Keratinocyte (primary cell): Measurements from ENCODE around the gene SRSF8. TPM values are rescaled to one million over a fixed set of nuclear protein-coding genes. Genes with fewer than 3 reads are reported as not detected.

Source experiments
- DNase-seq: peaks from one replicate; pipeline ENCODE4 v3.0.0-alpha.2; 2011; ENCODE audit warnings: low read depth, missing footprints, low spot score
- FAIRE-seq: peaks from 2 replicates; lab custom pipeline; 2011; peaks lifted over from hg19 to GRCh38; lab: Jason Lieb, UNC
- H2AFZ ChIP-seq: 2 replicates; pipeline ENCODE4 v1.6.0; 2012; ENCODE audit warnings: low read length, control low read depth, inconsistent platforms; ENCODE audit not compliant: control insufficient read depth
- H3K27ac ChIP-seq: 2 replicates; pipeline ENCODE4 v1.5.1; 2011; ENCODE audit warnings: low read length; ENCODE audit not compliant: control insufficient read depth, insufficient read depth
- H3K27me3 ChIP-seq: 3 replicates; pipeline ENCODE4 v1.6.0; 2011; ENCODE audit warnings: low read length; ENCODE audit not compliant: control insufficient read depth, insufficient read depth; ENCODE audit errors: extremely low read depth
- H3K36me3 ChIP-seq, 2 experiments: 2 replicates in 1 of 2; 3 replicates in 1 of 2; pipeline ENCODE4 v1.5.1; 2011; ENCODE audit warnings: low read length in 2 of 2, mild to moderate bottlenecking in 1 of 2; ENCODE audit not compliant: control insufficient read depth in 2 of 2, insufficient read depth in 2 of 2; ENCODE audit errors: extremely low read depth in 1 of 2
- H3K4me1 ChIP-seq: 3 replicates; pipeline ENCODE4 v1.5.1; 2011; ENCODE audit warnings: low read length; ENCODE audit not compliant: control insufficient read depth, insufficient read depth; ENCODE audit errors: extremely low read depth
- H3K4me2 ChIP-seq: 3 replicates; pipeline ENCODE4 v1.6.0; 2011; ENCODE audit warnings: low read depth, low read length; ENCODE audit not compliant: control insufficient read depth, insufficient read depth; ENCODE audit errors: extremely low read depth
- H3K4me3 ChIP-seq, 3 experiments: fragments of 200-600 bp in 1 of 3; sonication (generic) in 1 of 3; 2 replicates in 2 of 3; 3 replicates in 1 of 3; pipeline ENCODE4 v1.5.1; 2011 to 2016; ENCODE audit warnings: low read length in 3 of 3, mild to moderate bottlenecking in 3 of 3, control low read depth in 2 of 3, inconsistent platforms in 1 of 3, low read depth in 1 of 3, mixed read lengths in 1 of 3, mixed run types in 1 of 3, moderate library complexity in 1 of 3; ENCODE audit not compliant: control insufficient read depth in 2 of 3, insufficient read depth in 2 of 3; ENCODE audit errors: extremely low read depth in 1 of 3
- H3K79me2 ChIP-seq: 2 replicates; pipeline ENCODE4 v1.6.0; 2012; ENCODE audit warnings: low read length; ENCODE audit not compliant: control insufficient read depth, insufficient read depth
- H3K9ac ChIP-seq: 3 replicates; pipeline ENCODE4 v1.6.0; 2011; ENCODE audit warnings: low read length; ENCODE audit not compliant: control insufficient read depth, insufficient read depth; ENCODE audit errors: extremely low read depth
- H3K9me1 ChIP-seq: 3 replicates; pipeline ENCODE4 v1.6.0; 2011; ENCODE audit warnings: low read length; ENCODE audit not compliant: control insufficient read depth, insufficient read depth; ENCODE audit errors: extremely low read depth
- H3K9me3 ChIP-seq: 2 replicates; pipeline ENCODE4 v1.5.1; 2012; ENCODE audit warnings: low read depth, low read length; ENCODE audit not compliant: control insufficient read depth
- H4K20me1 ChIP-seq: 3 replicates; pipeline ENCODE4 v1.6.0; 2011; ENCODE audit warnings: low read length; ENCODE audit not compliant: control insufficient read depth, insufficient read depth; ENCODE audit errors: extremely low read depth
- CTCF ChIP-seq, 3 experiments: IDR thresholded peaks in 1 of 3; conservative IDR thresholded peaks in 1 of 3; optimal IDR thresholded peaks in 1 of 3; 2 replicates in 2 of 3; 3 replicates in 1 of 3; pipeline versions ENCODE3 to v1.5.1; 2011; ENCODE audit warnings: low read length in 3 of 3, mild to moderate bottlenecking in 3 of 3, moderate library complexity in 2 of 3, control low read depth in 1 of 3, inconsistent platforms in 1 of 3; ENCODE audit not compliant: insufficient read depth in 2 of 3; ENCODE audit errors: extremely low read depth in 1 of 3
- EZH2 ChIP-seq: IDR thresholded peaks from one replicate; pipeline ENCODE4 v1.6.1; 2012; ENCODE audit warnings: inconsistent platforms, mild to moderate bottlenecking, low read length, moderate library complexity
- dilution Hi-C: fragments of 300-500 bp; cut with MboI; formaldehyde crosslinking; loops from one replicate; pipeline ENCODE4 v1.7.0; 2020; ENCODE audit warnings: low sequenced_read_pairs; ENCODE audit not compliant: extremely low pct_ligation_motif_present
- polyA plus RNA-seq, 5 experiments: library from polyadenylated mRNA; depleted of rRNA in 3 of 5; stranded (reverse) in 3 of 5; stranded (forward) in 1 of 5; unstranded in 1 of 5; fragments of >200 nt; gene quantifications; 1 replicate in 1 of 5; 2 replicates in 3 of 5; 3 replicates in 1 of 5; pipeline versions ENCODE4 v1.2.1 to v1.2.3, GENCODE V29; 2011 to 2012; ENCODE audit warnings: missing spikeins in 2 of 5, low read depth in 1 of 5, low replicate concordance in 1 of 5

The SRSF8 gene
- polyA plus RNA-seq, 1 donor (not counting 4 experiments of a cell fraction or from before 2014, with no cell fraction given): 47.7 TPM

GRCh38 chr11:95057959-95058358, 8.8 kb upstream of the SRSF8 start:
- Histone ChIP-seq H3K27ac (no peak overlapping the region), H3K4me2 (no peak overlapping the region), H3K9me3 (no peaks in the 10 kb centered on the region), H3K4me1 (no peaks in the 10 kb centered on the region), H3K36me3 (no peaks in the 10 kb centered on the region), H4K20me1 (no peaks in the 10 kb centered on the region), H3K27me3 (peaks cover 7% of the 10 kb centered on the region), H3K9ac (no peak overlapping the region), H3K4me3 (no peak overlapping the region), H2AFZ (no peak overlapping the region), H3K79me2 (no peaks in the 10 kb centered on the region), H3K9me1 (no peaks in the 10 kb centered on the region)
- dilution Hi-C loops: no loop called here
- no peak for TF ChIP-seq EZH2
- TF ChIP-seq CTCF (optimal IDR thresholded peaks at IDR 0.05 in 1 of 3, IDR thresholded peaks at IDR 0.05 in 1 of 3, conservative IDR thresholded peaks at IDR 0.05 in 1 of 3; ENCODE audit: extremely low read depth in 1 of 3, insufficient read depth in 2 of 3, low read length in 3 of 3): no peak
- FAIRE-seq: no peak
- DNase-seq: no peak

DNA sequence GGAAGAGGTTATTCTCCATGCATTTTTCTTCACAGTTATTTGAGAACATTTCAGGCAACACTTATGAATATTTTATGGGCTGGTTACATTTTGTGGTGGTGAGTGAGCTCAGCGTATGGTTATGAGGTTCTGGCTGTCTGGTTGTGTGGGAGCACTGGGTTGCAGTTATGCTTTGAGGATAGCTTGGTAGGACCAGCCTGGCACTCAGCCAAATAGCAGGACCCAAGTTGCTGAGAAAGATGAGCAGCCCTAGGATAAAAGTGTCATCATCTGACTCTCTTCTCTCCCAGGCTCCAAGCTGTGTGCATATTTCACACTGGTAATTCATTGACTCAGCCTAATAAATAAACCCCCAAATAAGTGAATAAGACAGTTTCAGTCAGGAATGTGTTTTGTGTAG, 8.1 kb upstream of the SRSF8 start:
- Histone ChIP-seq H3K4me2 (no peak overlapping the region), H3K9ac (no peak overlapping the region), H3K27me3 (peaks cover 6% of the 10 kb centered on the region), H3K4me1 (no peaks in the 10 kb centered on the region), H2AFZ (no peak overlapping the region), H4K20me1 (no peaks in the 10 kb centered on the region), H3K27ac (no peak overlapping the region), H3K4me3 (no peak overlapping the region), H3K9me3 (no peaks in the 10 kb centered on the region), H3K36me3 (no peaks in the 10 kb centered on the region), H3K9me1 (no peaks in the 10 kb centered on the region), H3K79me2 (no peaks in the 10 kb centered on the region)
- FAIRE-seq: no peak
- no peak for DNase-seq
- dilution Hi-C loops: no loop called here
- TF ChIP-seq EZH2 (no peak), CTCF (optimal IDR thresholded peaks at IDR 0.05 in 1 of 3, IDR thresholded peaks at IDR 0.05 in 1 of 3, conservative IDR thresholded peaks at IDR 0.05 in 1 of 3; ENCODE audit: extremely low read depth in 1 of 3, insufficient read depth in 2 of 3, low read length in 3 of 3) (no peak)
